ENCODE measurements around the gene ELL2.

GRCh38 chr5:95862671-95863382, 98.8 kb downstream of the ELL2 start:
- TF ChIP-seq POLR2A (IDR thresholded peaks at IDR 0.05) = no peak
- no peak for TF ChIP-seq CTCF (IDR thresholded peaks at IDR 0.05)
